HG02610 (cell line): ENCODE measurements around the gene LEF1.

ENCODE experiments used
- ATAC-seq: cut with Tn5 transposase; IDR thresholded peaks from one replicate; pipeline ENCODE4 v1.9.1; 2021; ENCODE audit warnings: mild to moderate bottlenecking, moderate library complexity; ENCODE audit not compliant: unreplicated experiment

Gene LEF1

DNA sequence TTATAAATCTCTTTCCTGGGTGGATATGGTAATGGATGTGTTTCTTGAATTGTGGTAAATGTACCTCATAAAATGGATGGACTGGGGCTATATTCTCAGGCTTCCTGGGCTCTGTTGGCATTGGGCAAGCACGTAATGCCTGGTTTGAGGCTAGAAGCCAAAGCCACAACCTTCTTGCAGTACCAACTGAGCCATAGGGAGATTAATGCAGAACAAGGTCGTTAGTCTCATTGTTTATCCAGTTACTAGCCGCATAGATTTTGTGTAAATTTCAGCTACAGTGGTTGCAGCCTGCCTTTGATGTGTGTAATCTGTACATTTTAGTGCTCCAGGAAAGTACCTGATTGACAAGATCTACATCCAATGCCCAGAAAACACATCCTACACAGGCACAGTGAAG is 7.2 kb upstream of the LEF1 start:
- ATAC-seq, result no peak

DNA sequence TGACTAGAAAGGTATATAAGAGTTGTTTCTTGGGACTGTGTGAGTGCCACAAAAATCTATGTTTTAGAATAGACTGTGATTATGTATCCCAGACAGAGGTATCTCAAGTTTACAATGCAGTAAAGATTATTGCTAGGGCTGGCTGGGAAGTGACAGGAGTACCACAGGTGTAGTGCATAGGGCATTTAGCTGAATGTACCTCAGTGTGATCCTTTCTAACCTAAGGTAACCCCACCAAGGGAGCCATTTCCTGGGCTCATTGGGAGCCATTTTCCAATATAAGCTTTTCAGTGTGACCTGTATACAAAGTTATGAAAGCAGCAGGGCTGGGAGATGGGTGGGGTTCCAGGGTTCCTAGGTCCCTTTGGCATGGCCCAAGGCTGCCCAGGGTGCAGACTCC is 6.1 kb upstream of the LEF1 start:
- no peak for ATAC-seq

DNA sequence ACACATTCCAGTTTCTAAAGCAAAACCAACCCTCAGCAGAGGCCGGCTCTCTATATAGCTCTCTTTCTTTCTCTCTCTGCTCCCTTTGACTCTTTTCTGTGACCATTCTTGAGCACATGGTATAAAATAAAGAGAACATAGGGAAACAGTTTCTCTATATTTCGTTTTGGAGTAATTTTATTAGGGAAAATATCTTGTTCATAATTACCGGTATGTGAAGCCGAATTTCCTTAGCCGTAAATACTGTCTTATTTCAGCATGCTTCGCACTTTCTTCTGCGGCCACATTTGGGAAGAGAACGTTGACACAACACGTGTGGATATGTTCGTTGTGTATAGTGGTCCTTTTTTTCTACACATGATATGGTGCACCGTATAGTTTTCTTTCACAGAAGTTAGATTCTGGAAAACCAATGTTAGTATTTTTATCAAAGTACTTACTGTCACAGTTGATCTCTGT is 4.9 kb upstream of the LEF1 start:
- ATAC-seq, result no peak

DNA sequence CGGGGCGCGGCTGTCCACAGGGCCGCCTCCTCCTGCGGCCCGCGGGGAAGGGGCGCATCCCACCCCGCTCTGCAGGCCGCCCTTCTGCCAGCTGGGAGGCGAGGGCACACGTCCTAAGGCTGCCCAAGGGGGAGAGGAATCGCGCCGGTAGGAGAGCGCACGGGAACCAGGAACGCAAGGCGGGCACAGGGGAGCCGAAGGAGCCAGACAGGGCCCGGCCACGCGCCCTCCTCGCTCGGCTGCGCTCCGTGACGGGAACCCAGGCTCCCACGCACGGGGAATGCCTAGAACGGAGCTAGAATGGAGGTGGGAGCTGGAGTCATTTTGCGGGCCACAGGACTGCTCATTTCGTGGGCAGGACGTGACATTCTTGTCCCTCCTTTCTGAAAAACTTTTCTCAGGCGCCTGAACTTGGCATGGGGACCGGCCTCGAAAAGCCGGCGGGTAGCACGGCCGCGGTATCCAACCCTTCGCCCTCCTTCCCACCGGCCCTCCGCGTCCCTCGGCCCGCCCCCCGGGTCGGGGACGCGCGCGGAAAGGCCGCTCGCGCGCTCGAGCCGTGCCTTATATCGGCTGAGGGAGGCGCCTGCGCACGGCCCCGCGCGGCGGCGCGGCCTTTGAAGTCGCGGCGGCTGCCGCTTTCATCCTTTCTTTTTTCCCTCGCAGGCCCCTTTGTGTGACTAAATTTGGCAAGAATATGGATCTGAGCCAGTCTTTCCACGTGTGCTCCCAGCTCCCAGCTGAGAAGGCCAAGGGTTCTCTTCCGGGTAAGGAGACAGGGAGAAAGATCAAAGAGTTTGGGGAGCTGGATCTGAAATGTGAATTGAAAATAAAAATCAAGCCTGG is 4.2 kb upstream of the LEF1 start:
- ATAC-seq, result peak; percentile 63

DNA sequence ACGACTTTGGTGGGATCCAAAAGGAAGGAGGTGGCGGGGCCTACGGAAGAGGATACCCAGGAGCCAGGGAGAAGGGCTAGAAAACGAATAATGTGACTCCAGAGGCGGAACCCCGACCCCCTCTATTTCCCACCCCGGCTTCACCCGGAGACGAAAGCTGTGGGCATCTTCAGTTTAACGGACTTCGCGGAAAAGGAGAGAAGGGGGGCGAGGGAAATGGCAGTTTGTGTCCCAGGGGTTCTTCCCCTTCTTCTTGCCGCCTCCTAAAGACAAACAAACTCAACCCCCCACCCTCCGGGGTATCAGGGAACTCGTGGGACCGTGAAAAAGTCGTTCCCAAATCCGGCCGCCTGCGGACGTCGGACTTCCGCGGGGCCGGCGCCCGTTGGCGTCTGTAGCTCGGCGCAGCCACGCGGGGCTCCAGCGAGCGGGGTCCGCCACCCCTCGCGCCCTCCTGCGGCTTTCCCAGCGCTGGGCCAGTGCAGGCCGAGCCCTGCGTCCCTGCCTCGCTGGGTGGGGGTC is 3.6 kb upstream of the LEF1 start:
- peak; percentile 17 for ATAC-seq

DNA sequence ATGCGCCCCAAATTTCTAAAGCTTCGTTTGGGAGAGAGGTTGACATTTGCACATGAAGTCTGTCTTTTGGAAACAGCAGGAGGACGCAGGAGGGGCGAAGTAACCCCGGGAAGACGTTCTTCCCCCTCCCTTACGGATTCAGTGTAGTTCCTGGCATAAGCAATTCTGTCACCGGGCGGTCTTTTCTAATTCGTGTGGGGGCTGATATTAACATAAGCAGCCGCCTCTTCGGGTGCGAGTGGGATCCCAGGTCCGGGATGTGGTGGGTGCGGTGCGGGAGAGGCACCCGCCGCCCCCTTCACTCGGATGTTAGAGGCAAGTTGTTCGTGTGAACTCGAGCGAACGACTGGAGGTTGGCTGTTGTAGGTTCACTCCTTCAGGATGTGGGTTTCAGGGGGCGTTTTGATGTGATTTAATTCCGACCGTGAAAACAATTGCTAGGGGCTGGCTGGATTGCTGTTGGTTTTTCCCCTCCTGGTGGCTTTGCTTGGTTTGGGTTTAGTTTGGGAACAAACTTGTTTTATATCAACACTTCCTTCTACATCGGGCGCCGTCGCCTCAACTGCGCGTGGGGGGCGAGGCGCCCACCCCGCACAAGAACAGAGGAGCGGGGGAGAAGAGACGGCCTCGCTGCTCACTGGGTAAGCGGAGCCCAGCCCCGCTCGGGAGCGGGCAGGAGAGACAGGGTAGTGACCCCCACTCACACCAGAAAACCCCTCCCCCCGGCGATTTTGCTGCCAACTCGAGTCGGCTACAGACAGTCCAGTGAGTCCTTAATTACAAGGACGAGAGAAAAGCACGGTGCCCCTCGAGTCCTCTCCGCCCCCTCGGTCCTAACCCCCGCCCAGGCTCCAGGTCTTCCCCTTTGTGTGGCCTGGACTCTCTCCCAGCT is 2.9 kb upstream of the LEF1 start:
- no peak for ATAC-seq

DNA sequence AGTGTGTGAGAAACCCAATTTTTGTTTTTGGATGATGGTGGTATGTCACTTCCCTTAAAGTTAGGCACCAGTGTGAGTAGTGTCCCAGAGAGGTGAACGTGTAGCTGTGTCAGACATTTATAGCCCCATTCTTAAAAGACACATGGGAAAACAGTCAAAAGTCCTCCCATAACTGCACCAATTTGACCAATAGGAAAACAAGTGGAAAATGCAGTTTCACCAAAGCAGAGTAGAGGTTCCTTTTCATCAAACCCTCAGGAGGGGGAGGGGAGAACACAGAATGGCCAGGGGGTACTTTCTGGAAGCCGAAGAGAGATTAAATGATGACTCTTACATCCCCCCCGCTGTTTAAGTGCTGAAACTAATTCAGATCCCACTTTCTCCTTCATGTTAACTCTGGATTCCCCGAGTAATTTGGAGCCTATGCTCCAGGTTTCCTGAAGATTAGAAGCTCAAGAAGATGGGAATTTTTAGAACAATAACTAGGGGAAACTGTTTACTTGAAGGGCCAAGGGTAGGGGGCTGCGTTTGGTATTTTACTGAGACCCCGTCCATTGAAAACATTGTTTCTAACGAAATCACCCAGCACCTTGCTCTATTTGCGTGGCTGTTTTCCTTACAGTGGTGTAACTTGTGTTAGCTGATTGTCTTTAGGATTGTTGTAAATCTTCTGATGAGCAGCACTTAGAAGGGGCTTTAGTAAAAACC is 2.1 kb upstream of the LEF1 start:
- ATAC-seq, result no peak

DNA sequence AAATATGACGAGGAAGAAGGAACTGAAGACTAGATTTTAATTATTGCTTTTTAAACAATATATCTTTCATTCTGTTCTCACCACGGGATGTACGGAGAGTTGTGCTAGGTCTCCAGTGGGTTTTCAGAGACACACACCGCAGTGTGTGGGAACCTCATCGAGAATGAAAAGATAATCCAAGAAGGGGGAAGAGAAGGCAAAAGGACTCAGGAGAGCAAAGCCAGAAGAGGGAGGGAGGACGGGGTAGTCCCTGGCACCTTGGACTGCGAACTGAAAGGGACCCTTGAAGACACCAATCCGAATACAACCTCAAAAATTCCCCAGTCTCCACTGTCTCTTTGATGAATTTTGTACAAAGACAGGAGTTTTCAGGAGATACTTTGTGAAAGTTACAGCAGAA is 932 bp upstream of the LEF1 start:
- ATAC-seq, result no peak

DNA sequence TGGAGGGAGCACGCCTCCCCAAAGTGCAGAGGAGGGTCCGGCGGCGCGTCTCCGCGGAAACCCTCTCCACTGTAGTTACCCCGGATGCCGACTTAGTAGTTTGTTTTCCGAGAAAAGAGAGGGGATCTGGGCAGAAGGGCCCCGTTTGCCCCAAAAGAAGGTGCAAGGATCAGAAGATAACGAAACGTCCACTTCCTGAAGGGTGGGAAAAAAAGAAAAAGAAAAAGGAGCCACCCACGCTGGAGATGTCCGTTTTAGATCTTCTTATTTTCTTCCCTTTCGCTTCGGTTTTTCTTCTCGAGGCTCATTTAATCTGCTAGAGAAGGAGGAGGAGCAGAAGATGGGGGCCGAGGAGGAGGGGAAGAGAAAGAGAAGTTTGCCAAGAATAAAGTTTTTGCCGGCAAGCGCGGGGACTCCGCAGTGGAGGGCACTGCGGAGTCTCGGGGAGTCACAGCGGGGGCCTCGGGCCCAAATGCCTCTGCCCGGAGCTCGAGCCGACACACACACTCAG is 517 bp downstream of the LEF1 start:
- no peak for ATAC-seq

DNA sequence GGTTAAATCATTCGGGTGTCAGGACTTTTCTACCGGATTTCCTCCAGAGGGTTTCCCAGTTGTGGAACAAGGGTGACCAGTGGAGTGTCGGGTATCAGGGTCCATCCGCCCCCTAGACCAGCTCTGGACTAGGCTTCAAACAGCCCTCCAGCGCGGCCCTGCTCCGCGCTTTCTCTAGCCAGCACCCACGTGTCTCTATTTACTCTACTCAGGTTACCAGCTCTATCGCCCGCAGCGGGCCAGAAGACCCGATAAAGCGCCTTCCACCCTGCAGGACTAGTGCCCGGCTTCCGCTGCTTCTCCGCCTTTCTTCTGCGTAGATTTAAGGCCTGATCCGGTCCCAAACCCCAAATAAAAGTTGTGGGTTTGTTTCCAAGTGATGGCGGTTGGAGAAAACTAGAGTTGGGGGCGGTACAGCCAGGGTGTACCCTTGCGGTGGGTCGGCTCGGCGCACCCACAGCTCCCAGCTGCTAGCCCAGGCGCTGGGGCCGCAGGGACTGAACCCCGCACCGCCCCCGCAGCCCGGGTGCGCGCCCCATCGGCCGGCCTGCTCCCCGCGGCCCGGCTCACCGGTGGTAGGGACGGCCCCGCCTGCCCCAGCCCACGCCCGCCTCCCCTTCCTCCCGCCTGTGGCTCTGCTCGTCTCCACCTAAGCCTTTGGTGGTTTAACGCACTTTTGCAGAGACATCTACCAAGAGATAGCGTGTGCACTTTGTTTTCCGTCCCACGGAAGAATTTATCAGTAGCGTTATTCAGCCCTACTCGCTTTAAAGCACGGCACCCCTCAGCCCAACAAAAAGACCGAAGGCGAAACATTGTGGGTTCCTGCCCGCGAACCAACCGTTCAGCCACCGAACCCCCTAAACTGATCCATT is 2.1 kb downstream of the LEF1 start:
- ATAC-seq, result no peak

DNA sequence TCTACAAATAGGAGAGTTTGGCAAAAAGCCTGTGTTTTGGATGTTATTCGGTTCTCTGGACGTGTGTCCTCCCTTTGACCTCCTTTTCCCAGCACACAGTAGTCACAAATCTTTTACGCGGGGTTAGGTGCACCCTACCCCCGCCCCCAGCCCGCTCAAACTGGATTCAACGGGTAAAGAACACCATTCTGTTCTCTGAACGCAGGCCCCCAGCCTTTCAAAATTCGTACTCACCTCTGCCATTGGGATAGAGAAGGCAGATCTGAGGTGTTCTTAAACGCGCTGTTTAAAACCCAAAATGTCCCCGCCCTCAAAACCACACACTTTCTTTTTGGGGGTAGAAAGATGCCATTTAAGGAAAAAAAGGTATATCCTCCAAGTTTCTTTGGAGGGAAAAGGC is 2.7 kb downstream of the LEF1 start:
- ATAC-seq, result no peak

DNA sequence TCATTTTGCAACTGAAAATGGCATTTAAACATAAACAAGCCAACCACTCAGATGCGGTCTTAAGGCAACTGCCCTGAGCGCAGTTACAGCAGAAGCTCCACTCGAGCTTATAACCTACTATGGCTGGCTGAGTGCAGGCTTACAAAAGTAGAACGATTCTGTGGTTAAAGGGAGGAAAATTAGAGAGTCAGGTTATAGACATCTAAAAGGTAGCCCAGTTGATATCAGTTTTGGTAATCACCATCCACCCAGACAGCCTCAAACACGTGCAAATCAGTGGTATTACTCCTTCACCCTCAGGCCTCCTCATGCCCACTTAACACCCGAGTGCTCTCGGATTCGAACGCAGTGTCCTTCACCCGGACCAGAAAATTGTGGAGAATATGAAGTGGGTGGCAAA is 3.1 kb downstream of the LEF1 start:
- ATAC-seq, result no peak

DNA sequence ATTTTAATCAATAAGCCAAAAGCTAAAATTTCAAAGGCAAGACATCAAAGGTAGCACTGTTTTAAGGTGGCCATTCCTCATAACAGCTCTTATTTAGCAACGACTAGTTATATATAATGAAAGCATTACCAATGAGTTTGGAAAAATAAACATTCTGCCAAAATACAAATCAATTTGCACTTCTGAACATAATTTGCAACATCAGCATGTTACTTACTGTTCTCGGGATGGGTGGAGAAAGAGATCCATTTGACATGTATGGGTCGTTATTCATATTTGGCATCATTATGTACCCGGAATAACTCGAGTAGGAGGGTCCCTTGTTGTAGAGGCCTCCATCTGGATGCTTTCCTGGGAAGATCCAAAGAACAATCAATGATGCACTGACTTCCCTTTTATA is 5.4 kb downstream of the LEF1 start:
- ATAC-seq, result no peak

DNA sequence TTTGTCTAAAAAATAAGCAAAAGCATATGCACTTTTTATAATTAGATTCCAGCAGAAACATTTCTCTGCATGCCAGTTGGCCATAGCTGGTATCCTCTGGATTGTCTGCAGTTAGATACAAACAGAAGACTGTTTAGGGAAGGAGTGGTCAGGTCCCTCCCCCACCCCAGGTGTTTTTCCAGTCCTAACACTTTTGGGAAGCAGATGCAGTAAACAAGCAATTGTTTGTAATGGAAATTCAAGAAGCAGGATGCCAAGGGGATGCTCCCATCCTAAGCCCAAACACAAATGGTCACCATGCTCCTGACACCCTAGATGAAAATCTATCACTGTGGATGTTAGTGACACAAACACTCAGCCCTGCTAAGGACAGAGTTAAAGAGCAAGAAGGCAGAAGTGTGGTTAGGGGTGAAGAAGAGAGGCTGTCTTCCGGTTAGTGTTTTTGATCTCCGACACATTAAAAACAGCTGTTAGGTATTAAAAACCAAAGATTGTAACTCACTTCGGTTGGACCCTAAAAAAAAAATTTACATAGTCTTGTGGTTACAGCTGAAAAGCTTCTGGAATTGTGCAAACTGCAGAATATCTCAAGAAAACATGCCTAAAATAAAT is 7.9 kb downstream of the LEF1 start:
- ATAC-seq, result no peak

DNA sequence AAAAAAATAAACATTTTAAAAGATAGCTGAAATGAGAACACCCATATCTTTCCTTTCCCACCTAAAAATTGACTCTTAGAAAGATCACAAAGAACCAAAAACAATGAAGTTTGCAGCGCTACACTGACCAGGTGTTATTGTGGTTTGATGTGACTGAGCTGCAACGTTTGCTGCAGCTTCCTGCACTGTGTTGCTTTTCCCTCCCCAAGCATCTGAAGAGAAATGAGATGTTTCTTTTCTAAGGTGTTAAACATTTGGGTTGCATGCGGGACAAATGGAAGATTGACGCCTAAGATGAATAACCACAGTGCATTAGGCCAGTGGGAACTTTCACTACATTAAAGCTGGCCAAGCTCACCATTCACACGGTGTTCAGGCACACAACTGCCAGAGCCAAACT is 8.9 kb downstream of the LEF1 start:
- no peak for ATAC-seq

DNA sequence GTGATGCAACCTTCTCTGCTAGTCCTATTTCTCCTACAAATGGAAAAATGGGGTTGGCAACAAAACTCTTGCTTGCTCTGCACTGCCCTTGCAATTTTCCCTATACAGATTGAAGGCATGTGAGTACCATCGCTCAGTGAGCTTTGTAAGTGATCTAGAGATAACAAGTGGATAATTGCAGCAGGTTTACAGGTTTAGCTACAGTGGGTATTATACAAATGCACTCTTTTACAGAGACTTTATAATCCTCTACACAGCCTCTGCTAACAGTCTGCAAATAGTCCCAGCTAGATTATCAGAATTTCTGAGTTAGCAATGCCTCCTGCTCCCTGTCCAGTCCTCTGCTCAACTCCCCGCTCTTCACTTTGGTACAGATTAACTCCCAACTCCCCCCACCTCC is 11.1 kb downstream of the LEF1 start:
- no peak for ATAC-seq

DNA sequence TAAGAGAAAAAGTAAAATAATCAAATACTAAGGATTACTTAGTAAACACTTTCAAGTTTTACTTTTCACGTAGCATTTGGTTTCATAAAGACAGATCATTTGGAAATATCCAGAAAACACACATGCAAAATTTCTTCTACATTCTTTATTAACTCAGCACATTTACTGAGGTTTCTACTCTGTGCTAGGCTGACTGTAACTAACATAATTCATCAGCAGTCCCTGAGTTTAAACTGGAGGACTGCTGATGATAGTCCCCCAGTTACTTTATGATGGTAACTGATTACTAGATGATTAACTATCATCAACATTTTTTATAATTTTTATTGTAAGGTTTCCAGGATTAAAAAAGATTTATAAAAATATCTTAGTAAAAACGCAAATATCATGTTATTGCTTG is 12.3 kb downstream of the LEF1 start:
- no peak for ATAC-seq

DNA sequence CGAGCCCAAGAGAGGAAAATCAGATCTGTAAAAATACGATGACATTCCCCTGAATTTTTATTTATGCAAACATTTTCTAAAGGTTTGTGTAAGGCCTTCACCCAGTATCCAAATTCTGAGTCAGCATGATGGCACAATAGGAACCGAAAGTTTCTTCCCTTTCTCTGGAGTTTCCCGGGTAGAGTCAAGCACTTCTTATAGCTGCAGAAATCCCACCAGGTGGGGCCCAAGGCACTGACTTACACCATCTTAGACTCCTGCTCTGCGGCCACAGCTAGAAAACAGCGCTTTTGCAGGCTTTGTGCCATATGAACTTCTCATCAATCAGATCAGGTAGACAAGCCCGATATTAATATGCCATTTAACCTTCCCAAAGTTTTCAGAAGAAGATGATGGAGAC is 13.4 kb downstream of the LEF1 start:
- no peak for ATAC-seq

DNA sequence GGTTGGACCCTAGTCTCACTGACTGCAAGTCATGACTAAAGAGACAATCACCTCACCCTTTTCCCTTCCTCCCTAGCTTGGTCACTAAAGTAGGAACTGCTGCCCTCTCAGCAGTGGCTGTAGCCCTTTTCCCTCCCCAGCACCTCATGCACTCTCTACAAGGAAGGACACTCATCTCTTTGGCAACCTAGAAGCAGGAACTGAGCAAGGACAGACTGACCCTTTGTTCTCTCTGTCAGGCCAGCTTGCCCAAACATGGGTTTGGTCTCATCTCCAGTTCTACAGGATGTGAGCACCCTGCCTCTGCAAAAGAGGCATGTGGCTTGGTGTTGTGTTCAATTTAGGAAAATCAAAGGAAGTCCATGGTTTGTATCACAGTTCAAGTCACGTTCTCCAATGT is 15.8 kb downstream of the LEF1 start:
- ATAC-seq, result no peak
